IgD-negative memory B cell (primary cell): ENCODE results near the gene TK2. TPM values are rescaled to one million over a fixed set of nuclear protein-coding genes. Genes with fewer than 3 reads are reported as not detected.
"Not testable (repeated sequence)": the region's sequence is repeated elsewhere in the genome, so short reads cannot be mapped to it uniquely, and the experiment has no call there.

ENCODE experiments used
- H3K27ac Mint-ChIP-seq, 3 donors: one replicate each; pipeline ENCODE4 v1.8.0; 2020 to 2022; ENCODE audit warnings: mild to moderate bottlenecking in 3 of 3, mixed read lengths in 3 of 3, moderate library complexity in 1 of 3
- H3K27me3 Mint-ChIP-seq: one replicate; pipeline ENCODE4 v1.8.0; 2021; ENCODE audit warnings: mixed read lengths
- H3K36me3 Mint-ChIP-seq: one replicate; pipeline ENCODE4 v1.8.0; 2020; ENCODE audit warnings: mild to moderate bottlenecking, mixed read lengths
- H3K4me1 Mint-ChIP-seq, 3 donors: one replicate each; pipeline ENCODE4 v1.8.0; 2020 to 2022; ENCODE audit warnings: mixed read lengths in 3 of 3, mild to moderate bottlenecking in 1 of 3
- H3K4me3 Mint-ChIP-seq, 4 donors: one replicate each; pipeline ENCODE4 v1.8.0; 2020 to 2022; ENCODE audit warnings: mild to moderate bottlenecking in 4 of 4, mixed read lengths in 4 of 4, moderate library complexity in 3 of 4
- H3K9me3 Mint-ChIP-seq, 3 donors: one replicate each; pipeline ENCODE4 v1.8.0; 2020 to 2021; ENCODE audit warnings: mixed read lengths in 3 of 3, mild to moderate bottlenecking in 1 of 3
- polyA plus RNA-seq: library from polyadenylated mRNA; unstranded; fragments of 300-500 nt; fragmentation: Illumina TruSeq; gene quantifications from one replicate; pipeline ENCODE4 v1.2.3, GENCODE V29; 2021

The TK2 gene
- polyA plus RNA-seq, 1 donor from 2014 or later, result 1.6 TPM

DNA sequence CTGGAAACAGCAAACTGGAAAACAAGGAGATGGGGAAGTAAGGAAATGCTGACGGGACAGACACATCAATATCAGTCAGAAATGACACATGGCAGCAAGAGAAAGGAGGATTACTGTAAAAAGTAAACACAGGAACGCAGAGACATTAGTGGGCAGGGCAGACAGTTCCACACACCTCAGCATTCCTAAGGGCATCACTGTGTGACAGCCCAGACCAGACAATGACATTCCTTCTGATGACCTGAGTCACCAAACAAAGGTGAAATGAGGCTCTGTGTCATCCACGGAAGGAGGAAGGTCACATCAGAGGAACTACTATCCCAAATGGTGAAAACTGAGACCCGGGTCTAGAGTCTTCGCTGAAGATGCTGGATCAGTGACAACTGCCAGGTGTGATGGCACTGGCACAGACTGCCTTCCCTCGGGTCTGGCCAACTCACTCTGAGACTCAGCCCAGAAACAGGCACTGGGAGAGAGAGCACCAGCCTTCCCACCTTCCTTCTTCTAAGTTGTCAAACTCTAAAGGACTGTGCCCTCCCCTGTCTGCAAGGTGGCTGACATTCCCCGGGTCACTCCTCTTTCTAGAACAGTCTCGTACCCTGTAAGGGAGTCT lies 36.7 kb downstream of the TK2 start:
- Mint-ChIP-seq H3K27me3 (no peaks in the 10 kb centered on the region), H3K27ac (no peak overlapping the region), H3K36me3 (no peaks in the 10 kb centered on the region), H3K4me3 (no peak overlapping the region), H3K4me1 (peaks cover 27 to 38% (median 38%) of the 10 kb centered on the region in 3 donors), H3K9me3 (no peaks in the 10 kb centered on the region)

DNA sequence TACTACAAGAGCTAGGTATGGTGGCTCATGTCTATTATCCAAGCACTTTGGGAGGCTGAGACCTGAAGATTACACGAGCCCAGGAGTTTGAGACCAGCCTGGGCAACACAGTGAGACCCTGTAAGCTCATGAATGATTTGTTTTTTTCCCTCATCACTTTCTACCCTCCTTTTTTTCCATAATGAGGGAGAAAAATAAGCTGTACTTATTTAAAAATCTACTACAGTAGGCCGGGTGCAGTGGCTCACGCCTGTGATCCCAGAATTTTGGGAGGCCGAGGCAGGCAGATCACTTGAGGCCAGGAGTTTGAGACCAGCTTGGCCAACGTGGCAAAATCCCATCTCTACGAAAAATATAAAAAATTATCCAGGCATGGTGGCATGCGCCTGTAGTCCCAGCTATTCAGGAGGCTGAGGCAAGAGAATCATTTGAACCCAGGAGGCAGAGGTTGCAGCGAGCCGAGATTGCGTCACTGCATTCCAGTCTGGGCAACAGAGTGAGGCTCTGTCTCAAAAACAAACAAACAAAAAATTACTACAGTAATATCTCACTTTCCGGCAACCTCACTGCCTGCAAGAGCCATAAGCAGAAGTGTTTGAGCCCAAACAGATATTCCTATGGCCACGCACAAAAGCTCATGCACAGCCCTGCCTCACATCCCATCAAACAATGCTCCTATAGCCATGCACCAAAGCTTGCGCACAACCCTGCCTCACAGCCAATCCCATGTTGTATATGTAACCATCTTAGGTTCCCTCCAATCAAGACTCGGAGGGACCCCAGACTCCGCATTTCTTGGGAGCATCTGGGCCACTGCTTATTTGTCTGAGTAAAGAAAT lies 37.4 kb downstream of the TK2 start:
- Mint-ChIP-seq H3K4me3 (no peak overlapping the region), H3K27me3 (no peaks in the 10 kb centered on the region), H3K9me3 (no peaks in the 10 kb centered on the region), H3K36me3 (no peaks in the 10 kb centered on the region), H3K27ac (no peak overlapping the region), H3K4me1 (peaks cover 26 to 33% (median 33%) of the 10 kb centered on the region in 3 donors)

DNA sequence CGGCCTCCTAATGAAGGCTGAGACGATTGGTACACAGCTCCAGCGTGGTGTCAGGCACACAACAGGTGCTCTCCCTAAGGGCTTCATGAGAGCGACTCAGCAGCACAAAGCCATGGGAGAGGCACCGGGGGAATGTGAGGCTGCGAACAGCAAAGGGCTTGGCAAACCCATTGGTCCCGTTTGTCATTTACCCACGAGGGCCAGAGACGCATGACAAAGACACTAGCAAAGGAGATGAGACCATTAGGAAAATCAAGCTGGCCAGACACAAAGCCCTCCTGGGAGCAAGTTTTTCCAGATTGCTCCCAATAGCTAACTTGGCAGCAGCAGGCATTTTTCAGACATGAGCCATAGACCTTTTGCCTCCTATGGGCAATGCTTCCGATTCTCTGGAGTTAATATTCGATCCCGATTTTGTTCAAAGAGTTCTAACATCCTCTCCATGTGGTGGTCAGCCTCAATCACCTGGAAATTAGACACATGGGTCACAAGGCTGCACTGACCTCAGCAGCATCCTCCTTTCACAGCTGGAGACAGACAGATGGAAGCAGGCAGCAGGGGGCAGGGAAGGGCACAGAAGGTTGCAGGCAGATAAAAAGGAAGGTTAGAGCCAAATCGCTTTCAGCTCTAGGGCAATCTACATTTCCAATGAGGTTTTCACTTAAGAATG lies 38.2 kb downstream of the TK2 start:
- Mint-ChIP-seq H3K4me3 (no peak overlapping the region), H3K27me3 (no peaks in the 10 kb centered on the region), H3K9me3 (no peaks in the 10 kb centered on the region), H3K36me3 (no peaks in the 10 kb centered on the region), H3K4me1 (peaks cover 19 to 26% (median 25%) of the 10 kb centered on the region in 3 donors), H3K27ac (no peak overlapping the region)

DNA sequence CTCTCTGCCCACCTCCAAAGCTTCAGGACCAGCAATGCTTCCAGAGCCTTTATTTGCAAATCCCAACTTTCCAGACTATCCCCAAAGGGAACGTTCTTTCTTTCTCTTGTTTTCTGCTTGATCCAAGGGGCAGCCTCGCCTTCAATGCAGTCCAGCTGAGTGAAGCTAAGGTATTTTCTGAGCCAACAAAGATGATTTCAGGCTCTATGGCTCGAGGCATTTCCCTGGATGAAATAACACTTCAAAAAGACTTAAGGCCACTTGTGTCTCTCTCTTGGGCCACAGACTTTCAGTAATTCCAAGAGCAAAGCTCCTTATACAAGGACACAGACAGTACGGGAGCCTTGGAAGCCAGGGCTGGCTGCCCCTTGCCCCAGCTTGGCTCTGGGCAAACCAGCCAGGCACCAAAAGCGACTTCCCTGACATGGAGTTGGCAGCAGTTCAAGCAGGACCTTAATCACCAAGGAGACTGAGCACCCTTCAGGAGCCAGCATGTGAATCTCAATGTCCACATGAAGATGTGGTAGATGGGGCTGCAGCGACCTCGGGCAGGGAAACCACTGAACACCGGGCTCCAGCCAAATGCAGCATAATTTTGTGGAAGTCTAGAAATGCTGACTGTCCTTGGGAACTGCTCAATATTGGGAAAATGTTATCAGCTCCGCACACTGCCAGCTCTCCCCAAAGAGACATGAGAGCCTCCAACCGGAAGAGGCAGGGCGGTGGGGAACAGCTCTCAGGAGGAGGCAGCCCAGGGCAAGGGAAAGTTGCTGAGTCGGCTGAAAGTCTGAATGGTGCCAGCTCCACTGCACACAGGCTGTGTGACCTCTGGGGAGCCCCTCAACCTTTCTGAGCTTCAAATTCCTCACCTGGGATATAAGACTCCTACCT lies 39.0 kb downstream of the TK2 start:
- Mint-ChIP-seq H3K9me3 (no peaks in the 10 kb centered on the region), H3K4me1 (peaks cover 11 to 19% (median 18%) of the 10 kb centered on the region in 3 donors), H3K27me3 (no peaks in the 10 kb centered on the region), H3K27ac (peak overlapping the region in 1 of 3 donors; percentile 51), H3K36me3 (no peaks in the 10 kb centered on the region), H3K4me3 (no peak overlapping the region)

DNA sequence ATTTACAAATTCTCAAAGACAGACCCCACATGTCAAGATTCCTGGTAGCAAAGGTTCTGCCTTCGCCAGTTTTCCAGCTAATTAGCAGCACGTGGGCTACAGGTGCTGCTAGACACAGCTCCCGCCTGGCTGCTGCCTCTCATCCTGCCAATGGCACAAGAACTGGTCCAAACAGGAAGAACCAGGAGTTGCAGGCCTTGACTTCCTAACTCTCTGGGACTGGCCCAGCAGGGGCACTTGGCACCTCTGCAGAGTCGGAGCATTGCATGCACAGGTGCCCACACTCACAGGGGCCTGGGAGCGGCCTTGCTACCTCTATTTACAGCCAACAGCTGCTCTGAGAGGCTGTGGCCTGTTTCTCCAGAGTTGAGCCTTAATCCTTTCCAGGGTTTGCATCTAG lies 39.6 kb downstream of the TK2 start:
- Mint-ChIP-seq H3K4me1 (peaks cover 11 to 20% (median 17%) of the 10 kb centered on the region in 3 donors), H3K36me3 (no peaks in the 10 kb centered on the region), H3K27me3 (peaks cover 4% of the 10 kb centered on the region), H3K4me3 (no peak overlapping the region), H3K27ac (peak overlapping the region in 1 of 3 donors; percentile 51), H3K9me3 (no peaks in the 10 kb centered on the region)

DNA sequence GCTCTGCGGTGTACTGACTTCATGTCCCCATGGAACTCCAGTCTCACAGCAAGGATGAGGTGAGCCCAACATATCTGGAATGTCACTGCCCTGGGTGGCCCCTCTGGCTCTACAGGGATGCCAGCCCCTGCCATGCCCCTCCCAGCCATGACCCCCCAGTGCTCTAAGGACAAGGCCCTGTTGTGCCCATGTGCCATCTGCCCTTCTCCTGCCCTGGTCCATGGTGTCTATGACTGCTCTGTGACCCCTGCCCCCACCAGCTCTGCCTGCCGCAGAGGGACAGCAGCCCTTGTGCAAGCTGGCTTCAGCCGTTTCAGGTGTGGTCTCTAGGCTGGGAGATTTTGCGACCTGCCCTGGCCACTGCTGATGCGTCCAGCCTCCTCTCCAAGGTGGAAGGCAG lies 40.3 kb downstream of the TK2 start:
- peak overlapping the region in 1 of 4 donors; percentile 9 for H3K4me3 Mint-ChIP-seq
- peaks cover 11 to 18% (median 15%) of the 10 kb centered on the region in 3 donors for H3K4me1 Mint-ChIP-seq
- no peaks in the 10 kb centered on the region for H3K9me3 Mint-ChIP-seq
- peaks cover 4% of the 10 kb centered on the region for H3K27me3 Mint-ChIP-seq
- H3K36me3 Mint-ChIP-seq, result no peaks in the 10 kb centered on the region
- H3K27ac Mint-ChIP-seq, result no peak overlapping the region

DNA sequence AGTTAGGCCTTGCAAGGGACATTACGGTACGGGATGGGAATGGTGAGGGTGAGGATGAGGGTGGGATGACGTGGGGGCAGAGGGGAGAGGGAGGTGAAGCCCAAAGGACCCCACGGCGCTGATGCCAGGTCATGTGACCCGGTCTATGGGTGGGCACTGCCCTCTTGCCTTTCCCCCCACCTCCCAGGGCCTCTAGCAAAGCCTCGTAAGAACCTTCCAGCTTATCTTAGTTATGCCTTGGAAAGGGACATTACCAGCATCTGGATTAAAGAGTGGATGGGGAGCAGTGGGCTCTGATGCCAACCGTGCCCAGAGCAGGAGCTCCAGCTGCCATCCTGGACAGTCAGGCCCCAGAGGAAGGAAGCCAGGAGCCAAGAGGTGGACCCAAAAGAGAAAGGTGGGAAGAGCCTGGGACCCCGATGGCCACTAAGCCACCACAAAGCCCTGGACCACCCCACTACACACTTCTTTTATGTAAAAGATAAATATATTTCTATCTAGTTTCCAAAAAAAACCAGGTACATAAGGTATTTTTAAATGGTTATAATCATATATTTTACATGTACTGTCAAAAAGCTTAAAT lies 40.9 kb downstream of the TK2 start:
- no peaks in the 10 kb centered on the region for H3K36me3 Mint-ChIP-seq
- H3K4me1 Mint-ChIP-seq, result peaks cover 11 to 18% (median 15%) of the 10 kb centered on the region in 3 donors
- no peaks in the 10 kb centered on the region for H3K9me3 Mint-ChIP-seq
- H3K27me3 Mint-ChIP-seq, result peaks cover 4% of the 10 kb centered on the region
- no peak overlapping the region for H3K4me3 Mint-ChIP-seq
- H3K27ac Mint-ChIP-seq, result peak overlapping the region in 1 of 3 donors; percentile 76

DNA sequence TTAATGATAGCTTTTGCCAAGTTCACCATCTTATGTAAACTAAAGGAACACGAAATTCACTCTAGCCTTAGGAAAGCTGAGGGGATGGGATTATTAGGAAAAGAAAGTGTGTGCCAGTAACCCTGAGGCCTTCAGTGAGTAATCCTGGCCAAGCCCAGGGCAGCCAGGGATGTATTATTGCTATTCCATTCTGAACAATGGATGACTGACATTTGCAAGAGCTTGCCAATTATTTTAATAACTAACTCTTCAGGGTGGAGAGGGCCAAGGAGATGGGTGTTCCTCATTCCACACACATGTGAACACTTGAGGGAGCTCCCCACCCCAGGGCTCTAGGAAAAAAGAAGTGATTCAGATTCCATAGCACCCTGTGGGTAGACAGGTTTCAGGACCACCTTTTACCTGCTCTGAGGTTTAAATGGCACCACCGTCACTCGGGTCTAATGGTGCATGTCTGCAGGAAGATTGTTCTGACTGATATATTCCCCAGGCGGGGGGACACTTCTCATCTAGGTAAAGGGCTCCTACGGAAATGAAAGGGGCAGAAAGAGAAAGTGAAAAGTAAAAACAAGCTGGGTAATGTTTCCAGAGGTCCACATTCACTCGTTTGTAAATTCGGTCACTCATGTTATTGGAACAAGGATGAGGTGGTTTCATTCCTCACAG lies 41.5 kb downstream of the TK2 start:
- Mint-ChIP-seq H3K4me1 (peaks cover 11 to 19% (median 16%) of the 10 kb centered on the region in 3 donors), H3K4me3 (peak overlapping the region in 1 of 4 donors; percentile 60), H3K36me3 (no peaks in the 10 kb centered on the region), H3K27me3 (peaks cover 4% of the 10 kb centered on the region), H3K27ac (peak overlapping the region in 1 of 3 donors; percentile 76), H3K9me3 (no peaks in the 10 kb centered on the region)

DNA sequence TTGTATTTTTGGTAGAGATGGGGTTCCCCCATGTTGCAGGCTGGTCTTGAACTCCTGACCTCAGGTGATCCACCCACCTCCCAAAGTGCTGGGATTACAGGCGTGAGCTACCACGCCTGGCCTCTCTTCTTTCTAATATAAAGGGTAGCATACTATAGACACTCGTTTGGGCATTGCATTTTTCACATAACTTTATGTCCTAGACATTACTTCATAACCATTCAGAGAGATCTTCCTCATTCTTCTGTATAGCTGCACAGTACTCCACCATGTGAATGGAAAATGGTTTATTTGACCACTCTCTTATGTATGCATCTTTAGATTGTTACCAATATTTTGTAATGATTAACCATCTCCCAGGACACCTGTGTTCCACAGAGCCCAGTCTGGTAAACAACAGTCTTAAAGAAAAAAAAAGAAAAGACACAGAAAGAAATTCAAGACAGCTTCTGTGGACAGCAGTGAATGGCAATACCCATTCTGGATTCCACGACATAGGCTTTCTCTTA lies 42.1 kb downstream of the TK2 start:
- Mint-ChIP-seq H3K27ac (no peak overlapping the region), H3K4me1 (peaks cover 11 to 18% (median 17%) of the 10 kb centered on the region in 3 donors), H3K4me3 (peak overlapping the region in 1 of 4 donors; percentile 18), H3K9me3 (no peaks in the 10 kb centered on the region), H3K27me3 (peaks cover 4% of the 10 kb centered on the region), H3K36me3 (no peaks in the 10 kb centered on the region)

DNA sequence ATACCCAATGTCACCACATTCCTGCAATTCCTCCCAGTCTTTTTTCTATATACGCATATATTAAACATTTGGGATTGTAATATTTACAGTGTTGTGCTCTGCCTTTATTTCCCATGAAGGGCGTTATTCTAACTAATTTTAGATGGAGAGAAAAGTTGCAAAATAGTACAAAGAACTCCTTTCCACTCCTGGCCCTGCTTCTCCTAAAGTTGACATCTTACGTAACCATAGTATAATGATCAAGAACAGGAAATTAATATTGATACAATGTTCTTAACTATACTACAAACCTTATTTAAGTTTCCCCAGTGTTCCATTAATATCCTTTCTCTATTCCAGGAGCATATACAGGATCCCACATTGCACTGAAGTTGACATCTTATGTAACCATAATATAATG lies 46.3 kb downstream of the TK2 start:
- H3K27me3 Mint-ChIP-seq, result peaks cover 4% of the 10 kb centered on the region
- no peaks in the 10 kb centered on the region for H3K9me3 Mint-ChIP-seq
- no peak overlapping the region for H3K4me3 Mint-ChIP-seq
- no peaks in the 10 kb centered on the region for H3K36me3 Mint-ChIP-seq
- peak overlapping the region in 1 of 3 donors; percentile 60 for H3K27ac Mint-ChIP-seq
- H3K4me1 Mint-ChIP-seq, result peaks cover 12 to 15% (median 12%) of the 10 kb centered on the region in 3 donors

DNA sequence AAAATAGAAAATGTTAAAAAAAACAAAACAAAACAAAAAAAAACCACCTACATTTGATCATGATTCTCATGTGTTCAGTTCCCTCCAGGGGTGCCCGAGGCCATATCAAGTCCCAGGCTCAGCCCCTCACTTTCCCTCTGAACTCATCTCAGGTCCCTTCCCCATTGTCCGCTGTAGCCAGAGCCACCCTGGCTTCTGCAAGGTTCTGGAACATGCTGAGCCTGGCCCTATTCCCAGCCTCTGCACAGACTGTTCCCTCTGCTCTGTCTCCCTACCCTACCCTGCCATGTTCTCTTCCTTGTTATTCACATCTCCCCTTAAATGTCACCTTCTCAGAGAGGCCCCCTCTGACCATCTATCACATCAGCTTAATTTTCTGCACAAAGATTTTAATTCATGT lies 46.9 kb downstream of the TK2 start:
- Mint-ChIP-seq H3K4me1 (peaks cover 8 to 10% (median 9%) of the 10 kb centered on the region in 3 donors), H3K36me3 (no peaks in the 10 kb centered on the region), H3K27ac (no peak overlapping the region), H3K9me3 (no peaks in the 10 kb centered on the region), H3K4me3 (peak overlapping the region in 1 of 4 donors; percentile 42), H3K27me3 (peaks cover 6% of the 10 kb centered on the region)

DNA sequence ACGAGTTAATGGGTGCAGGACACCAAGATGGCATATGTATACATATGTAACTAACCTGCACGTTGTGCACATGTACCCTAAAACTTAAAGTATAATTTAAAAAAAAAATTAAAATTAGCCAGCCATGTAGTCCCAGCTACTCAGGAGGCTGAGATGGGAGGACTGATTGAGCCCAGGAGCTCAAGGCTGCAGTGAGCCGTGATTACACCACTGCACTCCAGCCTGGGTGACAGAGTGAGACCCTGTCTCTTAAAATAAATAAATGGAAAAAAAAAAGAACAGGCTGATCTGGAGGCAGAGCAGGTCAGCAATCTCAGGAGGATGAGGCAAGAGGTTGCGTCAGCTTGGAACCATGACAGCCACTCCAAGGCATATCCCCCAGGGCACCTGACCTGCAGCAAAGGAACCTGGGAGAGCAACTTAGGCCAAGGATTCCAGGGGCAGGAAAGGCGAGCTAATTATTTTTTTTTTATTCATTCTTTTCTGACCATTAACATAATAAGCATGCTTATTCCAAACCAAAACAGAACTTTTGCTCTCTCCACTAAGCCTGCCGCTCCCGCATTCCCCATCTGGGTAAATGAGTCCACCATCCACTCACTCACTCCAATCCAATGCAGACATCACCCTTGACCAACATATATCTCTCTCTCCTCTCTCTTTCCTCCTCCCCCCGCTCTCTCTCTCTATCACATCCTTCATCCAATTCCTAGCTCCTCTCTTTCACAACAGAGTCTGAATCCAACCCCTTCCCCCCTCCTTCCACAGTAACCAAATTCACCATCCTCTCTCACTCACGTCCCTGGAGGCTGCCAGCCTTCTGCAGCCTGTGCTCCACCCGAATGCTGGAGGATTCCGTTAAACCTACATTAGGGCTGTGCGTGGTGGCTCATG lies 47.7 kb downstream of the TK2 start:
- Mint-ChIP-seq H3K4me3 (no peak overlapping the region), H3K4me1 (peaks cover 4 to 10% (median 9%) of the 10 kb centered on the region in 3 donors), H3K27me3 (peaks cover 6% of the 10 kb centered on the region), H3K36me3 (no peaks in the 10 kb centered on the region), H3K9me3 (no peaks in the 10 kb centered on the region), H3K27ac (no peak overlapping the region)

DNA sequence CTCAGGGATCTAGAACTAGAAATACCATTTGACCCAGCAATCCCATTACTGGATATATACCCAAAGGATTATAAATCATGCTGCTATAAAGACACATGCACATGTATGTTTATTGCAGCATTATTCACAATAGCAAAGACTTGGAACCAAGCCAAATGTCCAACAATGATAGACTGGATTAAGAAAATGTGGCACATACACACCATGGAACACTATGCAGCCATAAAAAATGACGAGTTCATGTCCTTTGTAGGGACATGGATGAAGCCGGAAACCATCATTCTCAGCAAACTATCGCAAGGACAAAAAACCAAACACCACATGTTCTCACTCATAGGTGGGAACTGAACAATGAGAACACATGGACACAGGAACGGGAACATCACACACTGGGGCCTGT lies 48.4 kb downstream of the TK2 start:
- H3K9me3 Mint-ChIP-seq, result not testable (repeated sequence)

More for the DNA sequence above, 48.4 kb downstream of the TK2 start:
- not testable (repeated sequence) for H3K4me3 Mint-ChIP-seq, H3K36me3 Mint-ChIP-seq, H3K27me3 Mint-ChIP-seq, H3K27ac Mint-ChIP-seq
- H3K4me1 Mint-ChIP-seq, result peaks cover 4 to 10% (median 9%) of the 10 kb centered on the region in 3 donors
